Chondrocyte (in vitro differentiated cells): ENCODE data around the gene HECA. TPM values are rescaled to one million over a fixed set of nuclear protein-coding genes. Genes with fewer than 3 reads are reported as not detected.

Experiments
- DNase-seq: peaks from one replicate; pipeline ENCODE4 v3.0.0; 2021; ENCODE audit warnings: mixed read lengths, low spot score
- H3K27ac Mint-ChIP-seq: one replicate; pipeline ENCODE4 v1.8.0; 2021; ENCODE audit warnings: mild to moderate bottlenecking, moderate library complexity, mixed read lengths; ENCODE audit not compliant: unreplicated experiment
- H3K27me3 Mint-ChIP-seq: 2 replicates; pipeline ENCODE4 v1.8.0; 2021; ENCODE audit warnings: low read depth, mixed read lengths
- H3K36me3 Mint-ChIP-seq: 2 replicates; pipeline ENCODE4 v1.8.0; 2021; ENCODE audit warnings: low read depth, mixed read lengths
- H3K4me1 Mint-ChIP-seq: 2 replicates; pipeline ENCODE4 v1.8.0; 2021; ENCODE audit warnings: low read depth, mild to moderate bottlenecking, mixed read lengths
- H3K4me3 Mint-ChIP-seq: one replicate; pipeline ENCODE4 v1.8.0; 2021; ENCODE audit warnings: mild to moderate bottlenecking, moderate library complexity, mixed read lengths; ENCODE audit not compliant: unreplicated experiment
- H3K9me3 Mint-ChIP-seq: 2 replicates; pipeline ENCODE4 v1.8.0; 2021; ENCODE audit warnings: low read depth, mixed read lengths
- total RNA-seq: library from RNA; stranded (reverse); gene quantifications from 3 replicates; pipeline ENCODE4 v1.2.1, GENCODE V29; 2021
- TF ChIP-seq, protein P1 (sequence below): fragments of 200-600 bp; sonication (generic); IDR thresholded peaks from 2 replicates; pipeline ENCODE4 v1.5.0; 2021; ENCODE audit warnings: antibody characterized with exemption, mild to moderate bottlenecking, moderate library complexity

The HECA gene
- total RNA-seq, 1 donor from 2014 or later: 23.8 TPM

DNA sequence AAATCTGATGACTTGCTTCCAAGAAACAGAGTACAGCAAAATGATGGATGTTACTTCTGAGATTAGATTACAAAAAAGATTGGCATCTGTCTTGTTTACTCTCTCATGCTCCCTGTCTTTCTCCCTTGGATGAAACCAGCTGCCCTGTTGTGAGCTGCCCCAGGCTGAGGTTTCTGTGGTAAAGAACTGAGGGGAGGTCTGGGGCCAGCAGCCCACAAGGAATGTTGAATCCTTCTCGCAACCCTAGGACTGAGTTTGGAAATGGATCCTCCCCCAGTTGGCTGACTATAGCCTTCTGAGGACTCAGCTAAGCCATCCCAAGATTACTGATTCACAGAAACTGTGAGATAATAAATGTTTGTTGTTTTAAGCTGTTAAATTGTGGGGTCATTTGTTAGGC, 5.6 kb upstream of the HECA start:
- H3K4me3 Mint-ChIP-seq: no peak overlapping the region
- H3K27me3 Mint-ChIP-seq: no peaks in the 10 kb centered on the region
- no peak overlapping the region for H3K27ac Mint-ChIP-seq
- TF ChIP-seq, protein P1, sequence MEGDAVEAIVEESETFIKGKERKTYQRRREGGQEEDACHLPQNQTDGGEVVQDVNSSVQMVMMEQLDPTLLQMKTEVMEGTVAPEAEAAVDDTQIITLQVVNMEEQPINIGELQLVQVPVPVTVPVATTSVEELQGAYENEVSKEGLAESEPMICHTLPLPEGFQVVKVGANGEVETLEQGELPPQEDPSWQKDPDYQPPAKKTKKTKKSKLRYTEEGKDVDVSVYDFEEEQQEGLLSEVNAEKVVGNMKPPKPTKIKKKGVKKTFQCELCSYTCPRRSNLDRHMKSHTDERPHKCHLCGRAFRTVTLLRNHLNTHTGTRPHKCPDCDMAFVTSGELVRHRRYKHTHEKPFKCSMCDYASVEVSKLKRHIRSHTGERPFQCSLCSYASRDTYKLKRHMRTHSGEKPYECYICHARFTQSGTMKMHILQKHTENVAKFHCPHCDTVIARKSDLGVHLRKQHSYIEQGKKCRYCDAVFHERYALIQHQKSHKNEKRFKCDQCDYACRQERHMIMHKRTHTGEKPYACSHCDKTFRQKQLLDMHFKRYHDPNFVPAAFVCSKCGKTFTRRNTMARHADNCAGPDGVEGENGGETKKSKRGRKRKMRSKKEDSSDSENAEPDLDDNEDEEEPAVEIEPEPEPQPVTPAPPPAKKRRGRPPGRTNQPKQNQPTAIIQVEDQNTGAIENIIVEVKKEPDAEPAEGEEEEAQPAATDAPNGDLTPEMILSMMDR: no peak
- H3K4me1 Mint-ChIP-seq: peaks cover 28% of the 10 kb centered on the region
- H3K9me3 Mint-ChIP-seq: no peaks in the 10 kb centered on the region
- DNase-seq: no peak
- no peaks in the 10 kb centered on the region for H3K36me3 Mint-ChIP-seq

DNA sequence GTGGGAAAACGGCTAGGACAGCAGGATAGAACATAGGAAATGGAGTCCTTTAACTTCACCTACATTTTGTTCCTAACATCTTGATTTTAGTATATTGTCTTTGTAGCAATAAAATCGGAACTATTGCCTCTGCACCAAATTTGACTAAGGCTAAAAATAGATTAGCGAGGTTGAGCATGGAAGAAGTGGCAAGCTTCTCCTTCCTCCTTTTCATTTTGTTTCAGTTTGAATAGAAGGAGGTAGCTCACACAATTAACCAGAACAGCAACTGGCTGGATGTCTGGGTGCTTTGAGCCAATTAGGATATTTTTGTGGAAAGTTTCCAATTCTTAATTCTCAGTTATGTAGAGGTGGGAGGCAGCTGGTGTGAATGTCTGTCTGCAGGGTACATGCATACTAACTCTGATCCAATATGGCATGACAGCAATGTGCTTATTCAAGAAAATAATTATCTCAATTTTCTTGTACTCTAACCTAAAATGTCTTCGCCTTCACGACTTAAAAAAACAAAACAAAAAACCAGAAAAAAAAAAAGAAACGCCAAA, 3.1 kb upstream of the HECA start:
- Mint-ChIP-seq H3K27ac (no peak overlapping the region), H3K9me3 (no peaks in the 10 kb centered on the region), H3K36me3 (peaks cover 2% of the 10 kb centered on the region), H3K4me3 (no peak overlapping the region), H3K4me1 (peaks cover 17% of the 10 kb centered on the region), H3K27me3 (no peaks in the 10 kb centered on the region)
- TF ChIP-seq, protein P1: no peak
- DNase-seq: no peak

DNA sequence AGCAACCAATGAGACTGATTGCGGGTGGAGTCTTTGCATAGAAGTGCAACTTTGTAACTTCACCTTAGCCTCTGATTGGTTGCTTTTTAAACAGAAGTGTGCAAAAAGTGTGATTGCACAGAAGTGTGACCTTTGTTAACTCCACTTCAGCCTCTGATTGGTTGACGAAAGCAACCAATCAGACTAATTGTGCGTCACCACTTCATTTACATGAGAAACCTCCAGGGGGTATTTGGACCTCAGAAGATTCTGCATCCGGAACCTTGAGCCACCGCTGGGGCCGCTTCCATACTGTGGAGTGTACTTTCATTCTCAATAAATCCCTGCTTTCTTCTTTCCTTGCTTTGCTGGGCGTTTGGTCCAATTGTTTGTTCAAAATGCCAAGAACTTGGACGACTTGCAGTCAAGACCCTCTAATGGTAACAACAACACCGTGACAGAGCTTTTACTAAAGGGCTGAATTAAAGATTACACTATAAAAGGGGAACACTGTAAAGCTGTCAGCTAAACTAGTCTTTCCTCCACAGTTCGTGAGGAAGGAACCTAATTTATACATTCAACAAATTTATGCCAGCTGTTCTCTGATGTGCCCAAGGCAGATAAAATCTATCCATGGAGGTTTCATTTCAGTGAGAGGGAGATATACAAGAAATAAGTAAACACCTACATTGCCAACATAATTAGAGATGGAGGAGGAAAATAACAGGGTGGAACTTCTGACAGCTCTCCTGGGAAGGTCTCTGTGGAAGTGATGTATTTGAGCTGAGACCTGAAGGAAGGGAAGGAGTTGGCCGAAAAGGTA, 1.4 kb upstream of the HECA start:
- H3K36me3 Mint-ChIP-seq: peaks cover 2% of the 10 kb centered on the region
- DNase-seq: no peak
- H3K9me3 Mint-ChIP-seq: no peaks in the 10 kb centered on the region
- TF ChIP-seq, protein P1: no peak
- no peaks in the 10 kb centered on the region for H3K27me3 Mint-ChIP-seq
- peaks cover 33% of the 10 kb centered on the region for H3K4me1 Mint-ChIP-seq
- H3K27ac Mint-ChIP-seq: no peak overlapping the region
- no peak overlapping the region for H3K4me3 Mint-ChIP-seq

DNA sequence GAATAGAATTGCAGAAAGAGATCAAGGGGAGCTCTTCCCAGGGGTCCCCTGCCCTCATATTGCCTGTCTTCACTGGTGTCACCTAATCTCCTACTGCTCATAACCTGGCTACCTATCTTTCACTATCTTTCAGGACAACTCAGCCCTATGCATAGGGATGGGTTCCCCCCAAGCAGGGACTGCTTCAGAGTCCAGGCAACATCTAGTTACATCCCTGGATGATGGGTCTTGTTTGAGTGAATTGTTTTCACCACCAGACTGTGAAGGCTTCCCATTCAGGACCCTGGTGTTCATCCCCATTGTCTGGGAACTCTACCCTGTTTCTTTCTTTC, 850 bp upstream of the HECA start:
- no peak for DNase-seq
- Mint-ChIP-seq H3K9me3 (no peaks in the 10 kb centered on the region), H3K4me1 (peaks cover 37% of the 10 kb centered on the region), H3K36me3 (peaks cover 2% of the 10 kb centered on the region), H3K4me3 (no peak overlapping the region), H3K27me3 (no peaks in the 10 kb centered on the region), H3K27ac (no peak overlapping the region)
- TF ChIP-seq, protein P1: no peak

DNA sequence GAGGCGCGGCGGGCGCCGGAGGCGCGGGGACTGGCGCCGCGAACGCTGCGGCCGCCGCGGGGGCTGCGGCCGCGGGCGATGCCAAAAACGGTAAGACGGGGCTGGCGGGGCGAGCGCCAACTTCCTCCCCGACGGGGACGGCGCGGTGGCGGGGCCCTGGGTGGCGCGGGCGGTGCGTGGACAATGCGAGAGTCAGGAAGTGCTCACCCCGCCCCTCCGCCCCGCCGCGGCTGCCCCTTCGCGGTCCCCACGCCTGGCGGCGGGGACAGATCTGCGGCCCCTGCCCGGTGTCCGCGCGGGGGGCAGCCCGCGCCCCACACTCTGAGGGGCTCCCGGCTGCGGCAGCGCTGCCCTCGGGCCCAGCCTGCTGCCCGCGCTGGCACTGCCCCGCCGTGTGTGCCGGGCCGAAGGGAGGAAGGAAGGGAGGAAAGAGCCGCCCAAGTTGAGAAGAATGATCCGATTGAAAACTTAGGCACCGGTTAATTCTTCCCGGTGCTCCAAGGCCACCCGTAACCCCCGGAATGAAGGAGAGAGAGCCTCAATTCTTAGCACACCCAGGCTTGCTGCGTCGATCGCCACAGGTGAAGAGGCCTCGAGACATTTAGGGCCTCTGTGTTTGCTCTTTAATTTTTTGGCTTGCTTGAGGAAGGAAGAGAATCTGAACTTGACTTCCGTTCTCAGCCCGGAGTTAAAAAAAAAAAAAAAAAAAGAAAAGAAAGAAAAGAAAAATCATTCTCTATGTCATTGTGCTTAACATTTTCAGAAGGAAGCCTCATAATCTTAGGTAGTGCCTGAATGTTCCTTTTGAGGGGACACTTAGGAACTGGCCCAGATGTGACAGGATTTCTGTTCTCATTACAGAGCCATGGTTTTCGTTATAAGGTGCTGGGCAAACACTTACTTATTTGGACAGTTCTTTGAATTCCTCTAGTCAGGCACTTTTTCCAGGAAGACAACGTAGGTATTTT, 982 bp downstream of the HECA start:
- Mint-ChIP-seq H3K27ac (peak overlapping the region; percentile 92), H3K36me3 (peaks cover 2% of the 10 kb centered on the region), H3K27me3 (no peaks in the 10 kb centered on the region), H3K4me3 (peak overlapping the region; percentile 93), H3K4me1 (peaks cover 39% of the 10 kb centered on the region), H3K9me3 (no peaks in the 10 kb centered on the region)
- TF ChIP-seq, protein P1: peak; percentile 51
- no peak for DNase-seq
